Mammary epithelial cell (primary cell): ENCODE results near the gene SREK1.

ENCODE experiments used
- CTCF ChIP-seq, 2 donors: IDR thresholded peaks in 1 of 2; conservative IDR thresholded peaks in 1 of 2; 2 replicates each; pipeline ENCODE4 v1.5.1; 2011 to 2012; ENCODE audit warnings: inconsistent platforms in 2 of 2, low read length in 2 of 2, mild to moderate bottlenecking in 2 of 2, control low read depth in 1 of 2, low read depth in 1 of 2; ENCODE audit not compliant: insufficient read depth in 1 of 2; ENCODE audit errors: extremely low read depth in 1 of 2
- EZH2 ChIP-seq: IDR thresholded peaks from 2 replicates; pipeline ENCODE4 v1.6.1; 2012; ENCODE audit warnings: low read length, inconsistent platforms, borderline replicate concordance

- TF ChIP-seq CTCF (conservative IDR thresholded peaks at IDR 0.05 in 1 of 2, IDR thresholded peaks at IDR 0.05 in 1 of 2; ENCODE audit: extremely low read depth in 1 of 2, insufficient read depth in 1 of 2, low read depth in 1 of 2, low read length in 2 of 2) = no peak
- TF ChIP-seq EZH2 = no peak
Observed at GRCh38 chr5:66186108-66186507, 42.0 kb downstream of the SREK1 start.
